ENCODE measurements around the gene CRIP1. TPM values are rescaled to one million over a fixed set of nuclear protein-coding genes. Genes with fewer than 3 reads are reported as not detected.
A peak's percentile ranks its signal among the peaks of the same experiment; 100 is the strongest.

CRIP1 gene
- total and polyA plus RNA-seq, 7 donors, result 4.9 to 403 (median 24.3) TPM

DNA sequence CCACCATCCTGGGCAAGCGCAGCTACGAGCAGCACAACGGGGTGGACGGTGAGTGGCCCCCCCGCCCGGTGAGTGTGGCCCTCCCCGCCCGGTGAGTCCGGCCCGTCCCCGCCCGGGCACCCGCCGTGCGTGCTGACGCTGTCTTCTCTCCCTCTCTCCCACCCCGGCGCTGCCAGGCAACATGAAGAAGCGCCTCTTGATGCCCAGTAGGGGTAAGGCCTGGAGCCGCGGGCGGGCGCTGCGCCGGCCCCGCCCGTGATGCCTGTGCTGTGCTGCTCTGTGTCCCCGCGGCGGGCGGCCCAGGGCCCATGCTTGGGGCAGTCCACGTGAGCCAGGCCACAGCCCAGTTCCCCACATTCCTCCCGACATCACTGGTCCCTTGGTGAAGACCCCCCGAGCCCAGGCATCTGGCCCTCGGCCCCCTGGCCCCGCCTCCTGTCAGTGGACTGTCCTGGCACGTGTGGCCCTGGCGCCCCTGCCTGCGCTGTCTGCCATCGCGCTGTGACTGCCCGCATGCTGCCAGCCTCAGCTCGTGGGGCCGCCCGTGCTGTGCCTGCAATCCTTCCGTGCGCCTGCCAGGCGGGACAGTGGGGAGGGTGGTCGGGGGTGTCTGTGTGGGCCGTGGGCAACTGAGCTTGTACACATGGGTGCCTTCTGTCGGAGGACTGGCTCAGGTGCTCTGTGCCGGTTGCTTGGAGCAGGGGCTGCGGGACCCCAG is 20.0 kb upstream of the CRIP1 start:
- peaks cover 27 to 87% (median 46%) of the 10 kb centered on the region in 4 donors for H3K36me3 ChIP-seq
- intact Hi-C loops (cut with DNase I), result no loop called here
- no peak overlapping the region for H3K27ac ChIP-seq

DNA sequence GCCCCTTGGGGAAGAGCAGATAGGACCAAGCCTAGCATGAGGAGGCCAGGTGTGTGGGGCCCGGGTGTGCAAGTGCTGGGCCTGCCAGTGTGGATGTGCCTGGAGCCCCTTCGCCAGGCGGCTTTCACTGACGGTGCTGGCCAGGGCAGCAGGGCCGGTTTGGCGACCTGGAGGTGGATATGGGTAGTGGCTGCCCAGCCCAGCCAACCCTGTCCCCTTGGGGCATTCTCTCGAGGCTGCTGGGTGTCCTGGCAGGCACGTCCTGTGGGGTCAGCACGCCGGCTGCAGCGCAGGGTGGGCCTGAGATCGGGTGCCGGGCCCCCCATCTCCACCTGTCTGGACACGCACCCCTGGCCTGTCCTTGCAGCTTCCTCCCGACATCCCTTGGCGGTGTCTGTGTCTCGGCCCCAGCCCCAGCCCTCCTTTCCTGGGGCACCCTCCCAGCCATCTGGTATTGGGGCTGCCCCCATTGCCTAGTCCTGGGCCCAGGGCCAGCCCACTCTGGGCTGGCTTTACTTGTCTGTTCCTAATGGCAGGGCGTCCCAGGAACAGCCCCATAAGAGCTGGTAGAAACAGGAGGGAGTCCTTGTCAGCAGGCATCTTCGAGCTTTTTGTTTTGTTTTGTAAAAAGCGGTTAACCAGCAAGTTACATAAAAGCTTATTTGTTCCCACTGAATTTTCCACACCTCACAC is 19.3 kb upstream of the CRIP1 start:
- WGBS, 2 donors, result 89 to 92% methylated on average over 20 of the region's 20 CpGs
- TF ChIP-seq POLR2A (IDR thresholded peaks at IDR 0.05) (no peak), POLR2AphosphoS5 (IDR thresholded peaks at IDR 0.05) (no peak), EP300 (IDR thresholded peaks at IDR 0.05) (no peak)
- TF ChIP-seq, protein P1, sequence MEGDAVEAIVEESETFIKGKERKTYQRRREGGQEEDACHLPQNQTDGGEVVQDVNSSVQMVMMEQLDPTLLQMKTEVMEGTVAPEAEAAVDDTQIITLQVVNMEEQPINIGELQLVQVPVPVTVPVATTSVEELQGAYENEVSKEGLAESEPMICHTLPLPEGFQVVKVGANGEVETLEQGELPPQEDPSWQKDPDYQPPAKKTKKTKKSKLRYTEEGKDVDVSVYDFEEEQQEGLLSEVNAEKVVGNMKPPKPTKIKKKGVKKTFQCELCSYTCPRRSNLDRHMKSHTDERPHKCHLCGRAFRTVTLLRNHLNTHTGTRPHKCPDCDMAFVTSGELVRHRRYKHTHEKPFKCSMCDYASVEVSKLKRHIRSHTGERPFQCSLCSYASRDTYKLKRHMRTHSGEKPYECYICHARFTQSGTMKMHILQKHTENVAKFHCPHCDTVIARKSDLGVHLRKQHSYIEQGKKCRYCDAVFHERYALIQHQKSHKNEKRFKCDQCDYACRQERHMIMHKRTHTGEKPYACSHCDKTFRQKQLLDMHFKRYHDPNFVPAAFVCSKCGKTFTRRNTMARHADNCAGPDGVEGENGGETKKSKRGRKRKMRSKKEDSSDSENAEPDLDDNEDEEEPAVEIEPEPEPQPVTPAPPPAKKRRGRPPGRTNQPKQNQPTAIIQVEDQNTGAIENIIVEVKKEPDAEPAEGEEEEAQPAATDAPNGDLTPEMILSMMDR (IDR thresholded peaks at IDR 0.05), result no peak
- Histone ChIP-seq H3K27ac (peak overlapping the region in 1 of 4 donors; percentile 89), H3K4me1 (peaks cover 0 to 28% (median 22%) of the 10 kb centered on the region in 4 donors), H3K27me3 (no peaks in the 10 kb centered on the region), H3K36me3 (peaks cover 27 to 80% (median 44%) of the 10 kb centered on the region in 4 donors), H3K9me3 (no peaks in the 10 kb centered on the region), H3K4me3 (no peak overlapping the region)
- intact Hi-C loops (cut with DNase I), result no loop called here
- DNase-seq, result no peak

More for the DNA sequence above, 20.0 kb upstream of the CRIP1 start:
- H3K4me3 ChIP-seq, result no peak overlapping the region
- TF ChIP-seq, protein P1 (IDR thresholded peaks at IDR 0.05), result no peak
- no peak for TF ChIP-seq POLR2A (IDR thresholded peaks at IDR 0.05)
- TF ChIP-seq POLR2AphosphoS5 (IDR thresholded peaks at IDR 0.05), result no peak
- TF ChIP-seq EP300 (IDR thresholded peaks at IDR 0.05), result no peak
- no peak for DNase-seq
- H3K4me1 ChIP-seq, result peaks cover 0 to 21% (median 15%) of the 10 kb centered on the region in 4 donors
- WGBS, 2 donors, result 91 to 94% methylated on average over 53 of the region's 53 CpGs
- H3K9me3 ChIP-seq, result no peaks in the 10 kb centered on the region
- no peaks in the 10 kb centered on the region for H3K27me3 ChIP-seq

DNA sequence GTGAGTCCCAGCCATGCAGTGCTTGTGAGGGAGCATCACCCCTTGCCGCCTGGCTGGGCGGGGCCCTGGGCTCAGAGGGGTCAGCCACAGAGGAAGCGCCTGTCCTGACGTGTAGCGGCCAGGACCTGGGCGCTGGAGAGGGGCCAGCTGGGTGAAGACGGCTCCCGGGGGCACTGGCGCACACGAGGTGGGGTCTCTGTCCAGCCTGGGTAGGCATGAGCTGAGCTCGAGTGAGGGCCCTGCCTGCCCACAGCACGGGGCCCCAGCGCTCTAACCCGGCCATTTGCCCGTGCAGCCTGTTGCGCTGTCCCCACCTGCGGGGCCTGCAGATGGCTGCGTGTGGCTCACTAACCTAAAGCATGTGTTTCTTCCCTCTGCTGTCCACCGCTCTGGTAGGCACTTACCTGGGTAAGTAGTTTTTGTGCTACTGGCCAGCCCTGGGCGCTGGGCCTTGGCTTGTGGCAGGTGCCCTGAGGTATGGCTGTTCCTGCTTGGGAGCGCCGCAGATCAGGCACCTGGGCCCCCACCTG is 18.7 kb upstream of the CRIP1 start:
- Histone ChIP-seq H3K4me1 (peaks cover 0 to 34% (median 28%) of the 10 kb centered on the region in 4 donors), H3K36me3 (peaks cover 27 to 74% (median 41%) of the 10 kb centered on the region in 4 donors), H3K9me3 (no peaks in the 10 kb centered on the region), H3K4me3 (no peak overlapping the region), H3K27ac (peak overlapping the region in 1 of 4 donors; percentile 89), H3K27me3 (peaks cover 0 to 5% (median 0%) of the 10 kb centered on the region in 3 donors)
- no peak for TF ChIP-seq POLR2AphosphoS5 (IDR thresholded peaks at IDR 0.05)
- TF ChIP-seq EP300 (IDR thresholded peaks at IDR 0.05), result no peak
- TF ChIP-seq POLR2A (IDR thresholded peaks at IDR 0.05), result no peak
- TF ChIP-seq, protein P1 (IDR thresholded peaks at IDR 0.05), result no peak
- intact Hi-C loops (cut with DNase I), result no loop called here
- 94 to 95% methylated on average over 22 of the region's 22 CpGs for whole genome bisulfite sequencing, 2 donors
- DNase-seq, result no peak

GRCh38 chr14:105468621-105469241 is 18.0 kb upstream of the CRIP1 start:
- peaks cover 0 to 41% (median 36%) of the 10 kb centered on the region in 4 donors for H3K4me1 ChIP-seq
- intact Hi-C loops (cut with DNase I), result no loop called here
- 86 to 92% methylated on average over 19 of the region's 19 CpGs for WGBS, 2 donors
- H3K9me3 ChIP-seq, result no peaks in the 10 kb centered on the region
- peak overlapping the region in 2 of 4 donors; percentile 10 to 89 for H3K27ac ChIP-seq
- H3K27me3 ChIP-seq, result peaks cover 0 to 12% (median 0%) of the 10 kb centered on the region in 3 donors
- peaks cover 23 to 67% (median 34%) of the 10 kb centered on the region in 4 donors for H3K36me3 ChIP-seq
- no peak for DNase-seq
- TF ChIP-seq EP300 (IDR thresholded peaks at IDR 0.05), result no peak
- TF ChIP-seq POLR2AphosphoS5 (IDR thresholded peaks at IDR 0.05), result no peak
- TF ChIP-seq, protein P1 (IDR thresholded peaks at IDR 0.05), result no peak
- TF ChIP-seq POLR2A (IDR thresholded peaks at IDR 0.05), result no peak
- H3K4me3 ChIP-seq, result no peak overlapping the region

Data from sigmoid colon (tissue), 7 donors.